HepG2 (cell line): ENCODE data around the gene CPLANE1.
A peak's percentile ranks its signal among the peaks of the same experiment; 100 is the strongest.

ENCODE experiments used
- CEBPB ChIP-seq: IDR thresholded peaks from 2 replicates; pipeline ENCODE4 v1.6.1; 2011; ENCODE audit warnings: low read depth, low read length, improper control_type of control experiment, borderline replicate concordance
- CTCF ChIP-seq: sonication (generic); formaldehyde crosslinking; IDR thresholded peaks from 2 replicates; pipeline ENCODE4 v1.5.0; 2020; ENCODE audit warnings: mild to moderate bottlenecking, missing genetic modification reagents, moderate library complexity
- EEA1 ChIP-seq: sonication (generic); formaldehyde crosslinking; IDR thresholded peaks from 2 replicates; pipeline ENCODE4 v1.5.1; 2020; ENCODE audit warnings: mild to moderate bottlenecking, missing genetic modification reagents, borderline replicate concordance
- HDAC6 ChIP-seq: fragments of 200-600 bp; sonication (generic); IDR thresholded peaks from 2 replicates; pipeline ENCODE4 v1.7.0; 2017; ENCODE audit warnings: mild to moderate bottlenecking, antibody characterized with exemption, low read length, low read depth
- NRL ChIP-seq: sonication (generic); formaldehyde crosslinking; IDR thresholded peaks from 2 replicates; pipeline ENCODE4 v1.5.0; 2020; ENCODE audit warnings: missing genetic modification reagents, mild to moderate bottlenecking, moderate library complexity, borderline replicate concordance
- POLR2AphosphoS2 ChIP-seq: IDR thresholded peaks from 2 replicates; pipeline ENCODE4 v1.6.1; 2011; ENCODE audit warnings: low read depth, low read length, improper control_type of control experiment
- RAD51 ChIP-seq: fragments of 450-650 bp; IDR thresholded peaks from 2 replicates; pipeline ENCODE4 v1.6.1; 2016; ENCODE audit warnings: borderline replicate concordance
- SIN3A ChIP-seq: IDR thresholded peaks from 2 replicates; pipeline ENCODE4 v1.6.1; 2011; ENCODE audit warnings: low read depth, mild to moderate bottlenecking, control low read depth, low read length, borderline replicate concordance
- TFAP4 ChIP-seq: sonication (generic); IDR thresholded peaks from 2 replicates; pipeline ENCODE4 v1.6.1; 2016; ENCODE audit warnings: low read depth, borderline replicate concordance
- ZFP36 ChIP-seq: fragments of 150-350 bp; IDR thresholded peaks from 2 replicates; pipeline ENCODE4 v1.6.1; 2018; ENCODE audit warnings: borderline replicate concordance, low read length, low read depth; ENCODE audit not compliant: partially characterized antibody
- TF ChIP-seq, protein P1 (sequence below): IDR thresholded peaks from 2 replicates; pipeline ENCODE4 v1.6.1; 2016; ENCODE audit warnings: low read depth

DNA sequence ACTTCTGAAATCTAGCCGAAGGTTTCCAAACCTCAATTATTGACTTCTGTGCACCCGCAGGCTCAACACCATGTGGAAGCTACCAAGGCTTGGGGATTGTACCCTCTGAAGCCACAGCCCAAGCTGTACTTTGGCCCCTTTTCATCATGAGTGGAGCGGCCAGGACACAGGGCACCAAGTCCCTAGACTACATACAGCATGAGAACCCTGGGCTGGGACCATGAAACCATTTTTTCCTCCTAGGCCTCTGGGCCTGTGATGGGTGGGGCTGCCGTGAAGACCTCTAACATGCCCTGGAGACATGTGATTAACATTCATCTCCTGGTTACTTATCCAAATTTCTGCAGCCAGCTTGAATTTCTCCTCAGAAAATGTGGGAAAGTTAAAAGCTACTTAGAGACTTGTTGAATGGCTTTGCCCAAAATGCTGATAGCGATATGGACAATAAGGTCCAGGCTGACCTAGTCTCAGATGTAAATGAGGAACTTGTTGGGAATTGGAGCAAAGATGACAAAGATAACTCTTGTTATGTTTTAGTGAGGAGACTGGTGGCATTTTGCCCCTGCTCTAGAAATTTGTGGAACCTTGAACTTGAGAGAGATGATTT is 34.1 kb upstream of the CPLANE1 start:
- TF ChIP-seq TFAP4 (no peak), POLR2AphosphoS2 (no peak), NRL (no peak), ZFP36 (peak; percentile 66), EEA1 (CRISPR knock-in tag) (no peak), HDAC6 (no peak), RAD51 (no peak), CEBPB (no peak), SIN3A (no peak), CTCF (CRISPR knock-in tag) (no peak)
- TF ChIP-seq, protein P1, sequence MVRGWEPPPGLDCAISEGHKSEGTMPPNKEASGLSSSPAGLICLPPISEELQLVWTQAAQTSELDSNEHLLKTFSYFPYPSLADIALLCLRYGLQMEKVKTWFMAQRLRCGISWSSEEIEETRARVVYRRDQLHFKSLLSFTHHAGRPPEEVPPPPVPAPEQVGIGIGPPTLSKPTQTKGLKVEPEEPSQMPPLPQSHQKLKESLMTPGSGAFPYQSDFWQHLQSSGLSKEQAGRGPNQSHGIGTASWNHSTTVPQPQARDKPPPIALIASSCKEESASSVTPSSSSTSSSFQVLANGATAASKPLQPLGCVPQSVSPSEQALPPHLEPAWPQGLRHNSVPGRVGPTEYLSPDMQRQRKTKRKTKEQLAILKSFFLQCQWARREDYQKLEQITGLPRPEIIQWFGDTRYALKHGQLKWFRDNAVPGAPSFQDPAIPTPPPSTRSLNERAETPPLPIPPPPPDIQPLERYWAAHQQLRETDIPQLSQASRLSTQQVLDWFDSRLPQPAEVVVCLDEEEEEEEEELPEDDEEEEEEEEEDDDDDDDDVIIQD (CRISPR knock-in tag) = no peak
